NCI-H460 (cell line): ENCODE data around the gene CCZ1B. TPM values are rescaled to one million over a fixed set of nuclear protein-coding genes. Genes with fewer than 3 reads are reported as not detected.
"Not testable (repeated sequence)": the region's sequence is repeated elsewhere in the genome, so short reads cannot be mapped to it uniquely, and the experiment has no call there.

Source experiments
- DNase-seq: peaks from one replicate; pipeline ENCODE4 v3.0.0-alpha.2; 2016; ENCODE audit warnings: low read depth; ENCODE audit errors: extremely low read depth
- polyA plus RNA-seq: library from polyadenylated mRNA; depleted of rRNA; stranded (reverse); fragments of >200 nt; gene quantifications from 2 replicates; pipeline ENCODE4 v1.2.3, GENCODE V29; 2014; cell fraction: nucleus; rRNA removed
- total RNA-seq: library from RNA; depleted of rRNA; stranded (reverse); fragments of >200 nt; shearing (Covaris generic); gene quantifications from 2 replicates; pipeline ENCODE4 v1.2.3, GENCODE V29; 2014; rRNA removed

The CCZ1B gene
- 50.4 and 62.1 TPM in 2 replicates for total RNA-seq
- 42.3 and 116 TPM in 2 replicates for polyA plus RNA-seq

GRCh38 chr7:6826151-6826550, at the start of gene CCZ1B:
Gene CCZ1B (minus strand): TSS chr7:6826275. CDS start chr7:6826197, 78 bp downstream.
- peak; percentile 43 for DNase-seq

- DNase-seq: not testable (repeated sequence)
Measured at GRCh38 chr7:6875022-6875421, 48.9 kb upstream of the CCZ1B start.

- DNase-seq: not testable (repeated sequence)
Measured at GRCh38 chr7:6872246-6872945, 46.3 kb upstream of the CCZ1B start.

- not testable (repeated sequence) for DNase-seq
Measured at GRCh38 chr7:6871421-6872144, 45.5 kb upstream of the CCZ1B start.

- not testable (repeated sequence) for DNase-seq
Measured at GRCh38 chr7:6864751-6865150, 38.7 kb upstream of the CCZ1B start.

- DNase-seq: not testable (repeated sequence)
Measured at GRCh38 chr7:6864188-6864587, 38.1 kb upstream of the CCZ1B start.

- not testable (repeated sequence) for DNase-seq
Measured at GRCh38 chr7:6862876-6863275, 36.8 kb upstream of the CCZ1B start.

GRCh38 chr7:6857721-6858314, 31.7 kb upstream of the CCZ1B start:
- DNase-seq: peak; percentile 28

GRCh38 chr7:6855563-6856131, 29.6 kb upstream of the CCZ1B start:
- DNase-seq: not testable (repeated sequence)

- not testable (repeated sequence) for DNase-seq
Measured at GRCh38 chr7:6854747-6855562, 28.9 kb upstream of the CCZ1B start.

GRCh38 chr7:6853681-6854080, 27.6 kb upstream of the CCZ1B start:
- DNase-seq: not testable (repeated sequence)

GRCh38 chr7:6849127-6849526, 23.1 kb upstream of the CCZ1B start:
- not testable (repeated sequence) for DNase-seq

GRCh38 chr7:6847751-6848150, 21.7 kb upstream of the CCZ1B start:
- DNase-seq: not testable (repeated sequence)

GRCh38 chr7:6845971-6846449, 19.9 kb upstream of the CCZ1B start:
- DNase-seq: not testable (repeated sequence)

- not testable (repeated sequence) for DNase-seq
Measured at GRCh38 chr7:6843654-6844053, 17.6 kb upstream of the CCZ1B start.

GRCh38 chr7:6843092-6843491, 17.0 kb upstream of the CCZ1B start:
- not testable (repeated sequence) for DNase-seq

GRCh38 chr7:6842278-6842921, 16.3 kb upstream of the CCZ1B start:
- not testable (repeated sequence) for DNase-seq

- not testable (repeated sequence) for DNase-seq
Measured at GRCh38 chr7:6837081-6837480, 11.0 kb upstream of the CCZ1B start.

- not testable (repeated sequence) for DNase-seq
Measured at GRCh38 chr7:6835521-6835920, 9.4 kb upstream of the CCZ1B start.
